Measurements from ENCODE around the gene FAM78A. TPM values are rescaled to one million over a fixed set of nuclear protein-coding genes. Genes with fewer than 3 reads are reported as not detected.
A peak's percentile ranks its signal among the peaks of the same experiment; 100 is the strongest.

FAM78A gene
- total and polyA plus RNA-seq, 7 donors, result 4.3 to 17.6 (median 11.5) TPM

DNA sequence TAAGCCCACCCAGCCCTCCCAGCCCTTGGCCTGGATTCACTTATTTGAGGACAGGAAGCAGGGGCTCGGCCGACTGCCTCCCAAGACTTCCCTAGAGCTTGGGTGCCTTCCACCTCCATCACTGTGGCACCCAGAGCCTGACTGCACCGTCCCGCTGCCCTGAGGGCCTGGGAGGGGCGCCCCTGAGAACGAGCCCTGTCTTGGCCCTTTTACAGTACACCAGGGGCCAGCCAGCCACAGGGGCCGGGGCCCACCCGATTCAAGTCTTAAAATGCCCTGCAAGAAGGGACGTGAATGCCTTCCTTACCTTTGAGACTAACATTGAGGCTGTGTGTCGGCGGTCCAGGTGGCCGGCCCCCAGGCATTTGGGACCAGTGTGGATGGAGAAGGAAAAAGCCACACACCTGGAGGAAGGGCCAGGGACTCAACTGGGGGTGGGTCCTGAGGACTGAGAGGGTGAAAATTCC, 16.8 kb downstream of the FAM78A start:
- H3K27me3 ChIP-seq (ENCODE audit: insufficient read depth in 3 of 3, low read length in 2 of 3), result no peaks in the 10 kb centered on the region
- no peak overlapping the region for H3K4me3 ChIP-seq
- H3K9me3 ChIP-seq, result no peaks in the 10 kb centered on the region
- DNase-seq (no peak), ATAC-seq (no peak)
- H3K27ac ChIP-seq, result no peak overlapping the region
- intact Hi-C loops (cut with DNase I), result loop anchor here in 1 of 2 donors (5.0 kb wide), 1 partner anchor 78 kb away; no protein-coding TSS in a partner anchor
- H3K36me3 ChIP-seq (ENCODE audit: insufficient read depth in 1 of 2, low read depth in 1 of 2), result peaks cover 0 to 43% of the 10 kb centered on the region in 2 donors
- TF ChIP-seq, protein P1, sequence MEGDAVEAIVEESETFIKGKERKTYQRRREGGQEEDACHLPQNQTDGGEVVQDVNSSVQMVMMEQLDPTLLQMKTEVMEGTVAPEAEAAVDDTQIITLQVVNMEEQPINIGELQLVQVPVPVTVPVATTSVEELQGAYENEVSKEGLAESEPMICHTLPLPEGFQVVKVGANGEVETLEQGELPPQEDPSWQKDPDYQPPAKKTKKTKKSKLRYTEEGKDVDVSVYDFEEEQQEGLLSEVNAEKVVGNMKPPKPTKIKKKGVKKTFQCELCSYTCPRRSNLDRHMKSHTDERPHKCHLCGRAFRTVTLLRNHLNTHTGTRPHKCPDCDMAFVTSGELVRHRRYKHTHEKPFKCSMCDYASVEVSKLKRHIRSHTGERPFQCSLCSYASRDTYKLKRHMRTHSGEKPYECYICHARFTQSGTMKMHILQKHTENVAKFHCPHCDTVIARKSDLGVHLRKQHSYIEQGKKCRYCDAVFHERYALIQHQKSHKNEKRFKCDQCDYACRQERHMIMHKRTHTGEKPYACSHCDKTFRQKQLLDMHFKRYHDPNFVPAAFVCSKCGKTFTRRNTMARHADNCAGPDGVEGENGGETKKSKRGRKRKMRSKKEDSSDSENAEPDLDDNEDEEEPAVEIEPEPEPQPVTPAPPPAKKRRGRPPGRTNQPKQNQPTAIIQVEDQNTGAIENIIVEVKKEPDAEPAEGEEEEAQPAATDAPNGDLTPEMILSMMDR (IDR thresholded peaks at IDR 0.05), result no peak
- WGBS, 3 donors, result 92 to 94% (median 93%) methylated on average over 12 of the region's 12 CpGs
- peaks cover 43% of the 10 kb centered on the region for H3K4me1 ChIP-seq

DNA sequence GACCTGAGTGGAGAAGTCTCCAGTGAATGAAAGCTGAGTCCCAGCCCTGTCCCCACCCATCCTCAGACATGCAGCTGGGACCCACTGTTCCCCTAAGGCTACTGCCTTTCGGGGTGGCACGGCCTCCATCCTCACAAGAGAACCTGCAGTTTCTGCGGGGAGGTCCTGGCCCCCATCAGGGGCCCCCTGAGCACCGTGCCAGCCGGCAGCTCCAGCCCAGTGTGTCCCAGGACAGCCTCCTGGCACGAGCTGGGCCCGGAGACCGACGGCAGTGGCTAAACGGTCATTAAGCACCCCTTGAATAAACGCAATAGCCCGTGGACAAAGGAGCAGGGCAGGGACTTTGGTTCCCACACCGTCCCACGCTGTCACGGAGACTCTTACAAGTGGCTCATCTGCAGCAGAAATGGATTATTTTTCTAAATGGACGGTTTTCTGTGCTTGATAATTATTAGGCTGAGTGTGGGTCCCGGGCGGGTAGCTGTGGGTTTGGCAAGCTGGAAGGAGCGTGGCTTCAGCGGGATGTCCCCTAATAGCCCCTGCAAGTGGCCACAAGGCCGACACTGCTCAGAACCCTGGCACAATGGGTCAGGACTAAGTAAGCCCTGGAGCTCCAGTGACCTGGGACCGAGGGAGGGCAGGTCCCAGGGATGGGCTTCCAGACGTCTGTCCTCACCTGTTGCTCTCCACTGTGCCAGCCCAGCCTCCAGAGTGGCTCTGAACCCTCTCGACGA, 17.4 kb downstream of the FAM78A start:
- Histone ChIP-seq H3K27ac (peak overlapping the region; percentile 89), H3K4me1 (peaks cover 45% of the 10 kb centered on the region), H3K27me3 (ENCODE audit: insufficient read depth in 3 of 3, low read length in 2 of 3) (no peaks in the 10 kb centered on the region), H3K9me3 (no peaks in the 10 kb centered on the region), H3K36me3 (ENCODE audit: insufficient read depth in 1 of 2, low read depth in 1 of 2) (peaks cover 0 to 43% of the 10 kb centered on the region in 2 donors), H3K4me3 (no peak overlapping the region)
- whole genome bisulfite sequencing, 3 donors, result 63 to 73% (median 72%) methylated on average over 24 to 25 of the region's 25 CpGs
- DNase-seq (no peak), ATAC-seq (no peak)
- intact Hi-C loops (cut with DNase I), result loop anchor here in 1 of 2 donors (5.0 kb wide), 1 partner anchor 78 kb away; no protein-coding TSS in a partner anchor
- TF ChIP-seq, protein P1 (IDR thresholded peaks at IDR 0.05), result no peak

DNA sequence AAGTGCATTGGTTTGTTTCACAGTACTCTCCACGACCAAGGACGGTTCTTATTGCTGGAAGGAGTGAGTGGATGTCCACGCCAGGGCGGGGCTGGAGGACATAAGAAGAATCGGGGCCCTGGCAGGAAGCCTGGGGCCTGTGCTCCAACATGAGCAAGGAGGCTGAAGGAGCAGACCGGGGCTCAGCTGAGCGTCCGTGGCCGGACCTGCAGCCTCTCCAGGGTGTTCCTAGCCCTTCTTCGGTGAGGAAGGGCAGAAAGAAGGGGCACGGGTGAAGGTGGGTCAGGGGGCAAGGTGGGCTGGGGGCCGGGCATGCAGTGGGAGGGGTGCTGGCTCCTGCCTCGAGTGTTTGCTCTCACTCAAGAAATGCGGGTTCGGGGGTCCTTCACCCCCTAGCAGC, 18.1 kb downstream of the FAM78A start:
- peaks cover 0 to 43% of the 10 kb centered on the region in 2 donors for H3K36me3 ChIP-seq (ENCODE audit: insufficient read depth in 1 of 2, low read depth in 1 of 2)
- H3K27ac ChIP-seq, result peak overlapping the region; percentile 89
- ATAC-seq, result no peak
- DNase-seq, result peak; percentile 69 to 84
- TF ChIP-seq, protein P1 (IDR thresholded peaks at IDR 0.05), result no peak
- no peak overlapping the region for H3K4me3 ChIP-seq
- no peaks in the 10 kb centered on the region for H3K9me3 ChIP-seq
- intact Hi-C loops (cut with DNase I), result loop anchor here in 1 of 2 donors (5.0 kb wide), 1 partner anchor 79 kb away; no protein-coding TSS in a partner anchor
- peaks cover 47% of the 10 kb centered on the region for H3K4me1 ChIP-seq
- no peaks in the 10 kb centered on the region for H3K27me3 ChIP-seq (ENCODE audit: insufficient read depth in 3 of 3, low read length in 2 of 3)
- 54 to 73% (median 61%) methylated on average over 14 to 15 of the region's 15 CpGs for WGBS, 3 donors

DNA sequence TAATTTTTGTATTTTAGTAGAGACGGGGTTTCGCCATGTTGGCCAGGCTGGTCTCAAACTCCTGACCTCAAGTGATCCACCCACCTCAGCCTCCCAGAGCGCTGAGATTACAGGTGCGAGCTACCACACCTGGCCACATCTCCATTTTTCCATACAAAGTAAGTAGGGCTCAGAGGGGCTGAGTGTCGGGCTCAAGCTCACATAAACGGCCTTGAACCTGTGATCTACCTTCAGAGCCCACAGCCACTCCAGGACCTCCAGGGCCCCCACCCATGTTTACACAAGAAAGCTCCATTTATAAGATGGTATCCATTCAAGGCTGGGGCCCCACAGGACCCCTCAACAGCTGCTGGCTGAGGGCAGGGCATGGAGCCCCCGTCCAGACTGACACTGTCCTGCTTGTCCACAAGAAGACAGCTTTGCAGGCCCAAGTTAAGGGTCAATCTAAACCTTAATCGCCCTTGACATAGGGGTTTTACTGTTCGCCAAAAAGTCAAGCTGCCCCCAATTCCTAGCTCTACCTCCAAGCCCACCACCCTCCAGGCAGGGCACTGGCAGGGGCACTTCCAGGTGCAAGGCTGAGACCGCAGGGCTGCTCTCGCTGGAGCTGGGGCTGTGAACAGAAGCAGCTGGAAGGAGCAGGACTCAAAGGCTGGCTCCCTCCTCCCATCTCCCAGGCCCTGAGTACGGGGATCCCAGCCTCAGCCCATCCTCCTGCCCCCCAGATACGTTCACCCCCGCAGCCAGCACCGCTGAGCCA, 18.9 kb downstream of the FAM78A start:
- Histone ChIP-seq H3K27me3 (ENCODE audit: insufficient read depth in 3 of 3, low read length in 2 of 3) (no peaks in the 10 kb centered on the region), H3K27ac (peak overlapping the region; percentile 89), H3K4me1 (peaks cover 47% of the 10 kb centered on the region), H3K36me3 (ENCODE audit: insufficient read depth in 1 of 2, low read depth in 1 of 2) (peaks cover 0 to 40% of the 10 kb centered on the region in 2 donors), H3K4me3 (no peak overlapping the region), H3K9me3 (no peaks in the 10 kb centered on the region)
- ATAC-seq (no peak), DNase-seq (no peak)
- TF ChIP-seq, protein P1 (IDR thresholded peaks at IDR 0.05), result no peak
- 91 to 95% (median 91%) methylated on average over 15 of the region's 15 CpGs for WGBS, 3 donors
- intact Hi-C loops (cut with DNase I), result loop anchor here in 1 of 2 donors (5.0 kb wide), 1 partner anchor 80 kb away; no protein-coding TSS in a partner anchor

Measured in psoas muscle (tissue), 8 donors.